Muscle of leg (tissue), 11 donors: ENCODE data around the gene UBE2F. TPM values are rescaled to one million over a fixed set of nuclear protein-coding genes. Genes with fewer than 3 reads are reported as not detected.

ENCODE experiments used
- DNase-seq: peaks from one replicate; pipeline ENCODE4 v3.0.0; 2013
- H3K27ac ChIP-seq: one replicate; pipeline ENCODE4 v1.5.1; 2013; ENCODE audit warnings: mild to moderate bottlenecking, low read length, control low read depth
- H3K27me3 ChIP-seq: one replicate; pipeline ENCODE4 v1.6.1; 2013; ENCODE audit warnings: low read length; ENCODE audit not compliant: control insufficient read depth, insufficient read depth
- H3K36me3 ChIP-seq: one replicate; pipeline ENCODE4 v1.6.1; 2013; ENCODE audit warnings: low read length; ENCODE audit not compliant: control insufficient read depth, insufficient read depth
- H3K4me1 ChIP-seq: one replicate; pipeline ENCODE4 v1.6.1; 2013; ENCODE audit warnings: low read length; ENCODE audit not compliant: control insufficient read depth, insufficient read depth
- H3K4me3 ChIP-seq: one replicate; pipeline ENCODE4 v1.5.1; 2013; ENCODE audit warnings: low read length, control low read depth
- H3K9me3 ChIP-seq: replicated peaks from 2 replicates; pipeline ENCODE4 v1.6.1; 2013; ENCODE audit warnings: low read depth, low read length; ENCODE audit not compliant: control insufficient read depth
- WGBS: methylation state at CpG from one replicate; pipeline ENCODE4 v1.1.5; 2013; ENCODE audit warnings: missing lambda C conversion rate; ENCODE audit not compliant: insufficient coverage; 5-methylcytosine and 5-hydroxymethylcytosine counted together
- polyA plus RNA-seq, 8 donors: library from polyadenylated mRNA; unstranded; fragments of 120-200 nt; gene quantifications; one replicate each; pipeline versions ENCODE4 v1.2.1 to v1.2.3, GENCODE V29; 2013; ENCODE audit warnings: inconsistent platforms in 1 of 8, low replicate concordance in 1 of 8; ENCODE audit not compliant: insufficient read length in 8 of 8, insufficient read depth in 1 of 8
- total RNA-seq: library from RNA; stranded (reverse); fragments of 120-200 nt; gene quantifications from one replicate; pipeline ENCODE4 v1.2.4, GENCODE V29; 2013

Gene UBE2F
- total and polyA plus RNA-seq, 9 donors, result 31.8 to 42.6 (median 38.7) TPM

- Histone ChIP-seq H3K36me3 (no peaks in the 10 kb centered on the region), H3K4me1 (peaks cover 19% of the 10 kb centered on the region), H3K4me3 (no peak overlapping the region), H3K27me3 (peaks cover 7% of the 10 kb centered on the region), H3K27ac (no peak overlapping the region), H3K9me3 (peaks cover 5% of the 10 kb centered on the region)
- no peak for DNase-seq
- WGBS, result no CpG with 5 or more reads among the region's 5 CpGs
Measured at GRCh38 chr2:237927135-237927534, 39.7 kb upstream of the UBE2F start.

DNA sequence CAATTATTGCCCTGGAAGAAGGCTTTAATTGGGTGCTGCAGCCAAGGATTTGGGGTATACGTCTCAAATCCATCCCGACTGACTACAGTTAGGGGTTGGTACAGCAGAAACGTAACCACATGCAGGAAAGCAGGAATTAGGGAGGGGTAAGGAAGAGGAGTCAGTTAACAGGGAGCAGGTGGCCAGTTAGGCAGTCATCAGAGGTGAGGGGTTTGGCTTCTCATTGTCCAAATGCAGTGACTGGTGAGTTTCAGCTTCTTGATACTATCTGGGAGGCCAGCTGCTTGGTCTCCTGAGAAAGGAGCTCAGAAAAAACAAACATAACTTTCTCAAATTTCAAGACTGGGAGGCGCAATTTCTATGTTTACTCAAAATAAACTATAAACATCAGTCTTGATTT, 38.8 kb upstream of the UBE2F start:
- Histone ChIP-seq H3K4me1 (peaks cover 15% of the 10 kb centered on the region), H3K27me3 (peaks cover 4% of the 10 kb centered on the region), H3K36me3 (no peaks in the 10 kb centered on the region), H3K27ac (no peak overlapping the region), H3K4me3 (no peak overlapping the region), H3K9me3 (peaks cover 5% of the 10 kb centered on the region)
- no peak for DNase-seq
- 57% methylated on average over 3 of the region's 4 CpGs for WGBS

- Histone ChIP-seq H3K4me1 (peaks cover 9% of the 10 kb centered on the region), H3K9me3 (peaks cover 5% of the 10 kb centered on the region), H3K27me3 (no peaks in the 10 kb centered on the region), H3K4me3 (no peak overlapping the region), H3K36me3 (no peaks in the 10 kb centered on the region), H3K27ac (no peak overlapping the region)
- DNase-seq, result no peak
- WGBS, result 86% methylated on average over 8 of the region's 9 CpGs
Measured at GRCh38 chr2:237929979-237930378, 36.8 kb upstream of the UBE2F start.

- H3K4me3 ChIP-seq, result no peak overlapping the region
- H3K4me1 ChIP-seq, result peaks cover 9% of the 10 kb centered on the region
- DNase-seq, result peak; percentile 91
- peaks cover 5% of the 10 kb centered on the region for H3K9me3 ChIP-seq
- no peak overlapping the region for H3K27ac ChIP-seq
- WGBS, result 35% methylated on average over 8 of the region's 9 CpGs
- H3K36me3 ChIP-seq, result no peaks in the 10 kb centered on the region
- no peaks in the 10 kb centered on the region for H3K27me3 ChIP-seq
Measured at GRCh38 chr2:237931205-237931721, 35.6 kb upstream of the UBE2F start.

DNA sequence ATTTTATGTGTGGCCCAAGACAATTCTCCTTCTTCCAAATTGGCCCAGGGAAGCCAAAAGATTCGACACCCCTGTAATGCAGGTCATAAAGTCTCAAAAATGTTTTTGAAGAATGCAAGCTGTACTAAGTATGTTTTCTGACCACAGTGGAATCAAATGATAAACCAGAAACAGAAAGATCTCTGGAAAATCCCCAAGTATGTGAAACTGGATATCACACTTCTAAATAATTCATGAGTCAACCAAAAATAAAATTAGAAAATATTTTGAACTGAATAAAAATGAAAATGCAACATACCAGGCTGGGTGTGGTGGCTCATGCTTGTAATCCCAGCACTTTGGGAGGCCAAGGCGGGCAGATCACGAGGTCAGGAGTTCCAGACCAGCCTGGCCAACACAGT, 34.1 kb upstream of the UBE2F start:
- 90% methylated on average over 2 of the region's 3 CpGs for WGBS
- H3K4me1 ChIP-seq, result peaks cover 9% of the 10 kb centered on the region
- H3K9me3 ChIP-seq, result peaks cover 5% of the 10 kb centered on the region
- no peaks in the 10 kb centered on the region for H3K27me3 ChIP-seq
- H3K4me3 ChIP-seq, result no peak overlapping the region
- no peak overlapping the region for H3K27ac ChIP-seq
- DNase-seq, result peak; percentile 30
- H3K36me3 ChIP-seq, result no peaks in the 10 kb centered on the region

GRCh38 chr2:237934186-237934585, 32.6 kb upstream of the UBE2F start:
- H3K36me3 ChIP-seq, result no peaks in the 10 kb centered on the region
- H3K9me3 ChIP-seq, result peaks cover 5% of the 10 kb centered on the region
- peaks cover 9% of the 10 kb centered on the region for H3K4me1 ChIP-seq
- no peak for DNase-seq
- WGBS, result 84% methylated on average over 4 of the region's 5 CpGs
- no peak overlapping the region for H3K27ac ChIP-seq
- H3K27me3 ChIP-seq, result no peaks in the 10 kb centered on the region
- H3K4me3 ChIP-seq, result no peak overlapping the region

DNA sequence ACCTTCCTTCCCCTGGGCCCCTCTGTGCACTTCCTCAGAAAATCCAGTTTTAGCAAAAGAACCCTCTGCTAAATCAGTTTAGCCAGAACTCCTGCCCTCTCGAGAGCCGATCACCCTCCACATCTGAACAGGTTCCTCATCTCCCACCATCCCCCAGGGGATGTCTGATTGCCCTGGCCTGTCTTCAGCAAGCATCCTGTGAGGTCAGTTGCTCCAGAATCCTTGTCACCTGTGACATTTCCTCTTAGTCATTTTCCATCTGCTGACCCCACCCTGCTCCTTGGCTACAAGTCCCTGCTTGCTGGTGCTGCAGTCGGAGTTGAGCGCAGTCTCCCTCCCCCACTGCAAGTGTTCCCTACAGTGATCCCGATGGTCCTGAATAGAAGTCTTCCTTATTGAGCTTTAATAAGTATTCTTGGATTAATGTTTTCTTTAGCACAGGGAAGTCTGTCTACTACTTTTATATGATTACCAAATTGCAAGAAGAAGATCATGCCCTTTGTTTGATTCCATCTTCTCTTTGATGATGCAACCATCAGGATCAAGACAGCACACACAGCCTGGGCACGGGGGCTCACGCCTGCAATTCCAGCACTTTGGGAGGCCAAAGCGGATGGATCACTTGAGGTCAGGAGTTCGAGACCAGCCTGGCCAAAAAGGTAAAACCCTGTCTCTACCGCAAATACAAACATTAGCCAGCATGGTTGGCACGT, 30.9 kb upstream of the UBE2F start:
- Histone ChIP-seq H3K9me3 (no peaks in the 10 kb centered on the region), H3K4me3 (no peak overlapping the region), H3K4me1 (peaks cover 8% of the 10 kb centered on the region), H3K36me3 (no peaks in the 10 kb centered on the region), H3K27ac (no peak overlapping the region), H3K27me3 (no peaks in the 10 kb centered on the region)
- peak; percentile 61 for DNase-seq
- 59% methylated on average over 7 of the region's 11 CpGs for WGBS

GRCh38 chr2:237939251-237939650, 27.6 kb upstream of the UBE2F start:
- DNase-seq, result no peak
- Histone ChIP-seq H3K36me3 (no peaks in the 10 kb centered on the region), H3K9me3 (peaks cover 3% of the 10 kb centered on the region), H3K4me1 (no peaks in the 10 kb centered on the region), H3K27me3 (no peaks in the 10 kb centered on the region), H3K27ac (no peak overlapping the region), H3K4me3 (no peak overlapping the region)

DNA sequence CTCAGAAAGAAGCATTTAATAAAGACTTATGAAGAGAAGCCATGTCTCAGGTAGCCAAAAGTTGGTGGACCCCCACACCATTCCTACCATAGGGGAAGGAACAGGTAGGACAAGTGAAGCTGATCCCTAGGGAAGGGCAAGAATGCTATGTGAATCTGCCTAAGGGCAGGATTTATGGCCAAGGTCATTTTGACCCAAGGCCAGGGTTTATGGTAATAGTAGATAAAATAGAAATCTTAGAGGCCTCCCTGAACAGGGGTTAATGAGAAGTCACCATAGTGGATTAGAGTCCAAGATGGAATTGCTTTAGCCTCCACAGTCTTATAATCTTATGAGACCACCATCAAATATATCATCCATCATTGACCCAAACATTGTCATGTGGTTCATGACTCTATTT, 26.0 kb upstream of the UBE2F start:
- DNase-seq, result no peak

GRCh38 chr2:237941239-237941638, 25.6 kb upstream of the UBE2F start:
- no peaks in the 10 kb centered on the region for H3K36me3 ChIP-seq
- no peak for DNase-seq
- H3K4me3 ChIP-seq, result no peak overlapping the region
- H3K27me3 ChIP-seq, result no peaks in the 10 kb centered on the region
- H3K27ac ChIP-seq, result no peak overlapping the region
- H3K9me3 ChIP-seq, result peaks cover 13% of the 10 kb centered on the region
- WGBS, result 60% methylated on average over 1 of the region's 2 CpGs
- H3K4me1 ChIP-seq, result no peaks in the 10 kb centered on the region

More for the DNA sequence above, 26.0 kb upstream of the UBE2F start:
- Histone ChIP-seq H3K4me1 (no peaks in the 10 kb centered on the region), H3K4me3 (no peak overlapping the region), H3K36me3 (no peaks in the 10 kb centered on the region), H3K27me3 (no peaks in the 10 kb centered on the region), H3K27ac (no peak overlapping the region), H3K9me3 (peaks cover 13% of the 10 kb centered on the region)

- Histone ChIP-seq H3K4me3 (no peak overlapping the region), H3K27me3 (peaks cover 2% of the 10 kb centered on the region), H3K36me3 (no peaks in the 10 kb centered on the region), H3K9me3 (peaks cover 13% of the 10 kb centered on the region), H3K4me1 (no peaks in the 10 kb centered on the region), H3K27ac (no peak overlapping the region)
- no peak for DNase-seq
- WGBS, result 60% methylated on average over 1 of the region's 3 CpGs
Measured at GRCh38 chr2:237942513-237942899, 24.3 kb upstream of the UBE2F start.
